ENCODE results near the gene MFSD2A.

- TF ChIP-seq EZH2phosphoT487 (IDR thresholded peaks at IDR 0.05; ENCODE audit: borderline replicate concordance, low read length) (no peak), CTCF (conservative IDR thresholded peaks at IDR 0.05; ENCODE audit: low read depth, low read length) (no peak)
Measured at GRCh38 chr1:39980555-39981313, 25.8 kb downstream of the MFSD2A start.

Data from PC-3 (cell line).